H1 (cell line): Measurements from ENCODE around the gene OPCML. TPM values are rescaled to one million over a fixed set of nuclear protein-coding genes. Genes with fewer than 3 reads are reported as not detected.

Experiments used
- CTCF ChIA-PET: fragments of 300-600 bp; sonication (Branson Sonifier 250); formaldehyde crosslinking; loops from one replicate; lab custom pipeline; 2021; ENCODE audit not compliant: partially characterized antibody; lab: Charles Lee
- POLR2A ChIA-PET: fragments of 300-600 bp; sonication (Branson Sonifier 250); formaldehyde crosslinking; loops from one replicate; lab custom pipeline; 2021; ENCODE audit warnings: inconsistent platforms; ENCODE audit not compliant: partially characterized antibody; lab: Charles Lee
- DNase-seq, 2 experiments: peaks; one replicate each; pipeline versions ENCODE4 v3.0.0 to v3.0.0-alpha.2; 2010 to 2022; ENCODE audit warnings: low spot score in 2 of 2, low read depth in 1 of 2, mixed read lengths in 1 of 2
- FAIRE-seq: peaks from 2 replicates; lab custom pipeline; 2011; peaks lifted over from hg19 to GRCh38; lab: Jason Lieb, UNC
- H2AFZ ChIP-seq: 2 replicates; pipeline ENCODE4 v1.8.1; 2012; ENCODE audit warnings: low read length, inconsistent platforms
- H2AK5ac ChIP-seq: 2 replicates; pipeline ENCODE4 v1.6.1; 2013; ENCODE audit warnings: low read depth, low read length
- H2BK120ac ChIP-seq: replicated peaks from 2 replicates; pipeline ENCODE3; 2013; ENCODE audit warnings: low read depth, low read length, inconsistent platforms
- H2BK12ac ChIP-seq: 2 replicates; pipeline ENCODE4 v1.6.1; 2013; ENCODE audit warnings: low read depth, low read length
- H2BK15ac ChIP-seq: 2 replicates; pipeline ENCODE4 v1.6.1; 2013; ENCODE audit warnings: low read length
- H2BK20ac ChIP-seq: 2 replicates; pipeline ENCODE4 v1.6.1; 2013; ENCODE audit warnings: low read length
- H2BK5ac ChIP-seq: 2 replicates; pipeline ENCODE4 v1.6.1; 2013; ENCODE audit warnings: low read depth, low read length
- H3K14ac ChIP-seq: 2 replicates; pipeline ENCODE4 v1.6.1; 2013; ENCODE audit warnings: inconsistent platforms; ENCODE audit not compliant: insufficient read length
- H3K18ac ChIP-seq: 2 replicates; pipeline ENCODE4 v1.6.1; 2013; ENCODE audit warnings: low read length; ENCODE audit errors: extremely low read depth
- H3K23ac ChIP-seq: 2 replicates; pipeline ENCODE4 v1.6.1; 2013; ENCODE audit warnings: inconsistent platforms; ENCODE audit not compliant: insufficient read length
- H3K23me2 ChIP-seq: 2 replicates; pipeline ENCODE4 v1.6.1; 2013; ENCODE audit warnings: low read depth, low read length
- H3K27ac ChIP-seq: 2 replicates; pipeline ENCODE4 v1.6.1; 2011; ENCODE audit warnings: low read depth, low read length, inconsistent platforms
- H3K27me3 ChIP-seq, 4 experiments: replicated peaks in 1 of 4; 1 replicate in 1 of 4; 2 replicates in 3 of 4; pipeline versions ENCODE4 v1.6.1 to v1.8.1; 2011 to 2013; ENCODE audit warnings: low read length in 3 of 4, mild to moderate bottlenecking in 3 of 4, inconsistent platforms in 2 of 4, mixed read lengths in 2 of 4, moderate library complexity in 1 of 4; ENCODE audit not compliant: control insufficient read depth in 3 of 4, insufficient read depth in 3 of 4; ENCODE audit errors: extremely low read depth in 1 of 4
- H3K36me3 ChIP-seq, 4 experiments: 2 replicates each; pipeline versions ENCODE4 v1.6.1 to v1.8.1; 2011 to 2013; ENCODE audit warnings: mild to moderate bottlenecking in 4 of 4, low read length in 3 of 4, moderate library complexity in 2 of 4, control low read depth in 1 of 4, inconsistent platforms in 1 of 4; ENCODE audit not compliant: insufficient read depth in 4 of 4, control insufficient read depth in 2 of 4
- H3K4ac ChIP-seq: replicated peaks from 2 replicates; pipeline ENCODE3; 2013; ENCODE audit warnings: low read length, low read depth, mixed read lengths, inconsistent platforms; ENCODE audit not compliant: insufficient read length
- H3K4me1 ChIP-seq, 4 experiments: replicated peaks in 1 of 4; 1 replicate in 1 of 4; 2 replicates in 3 of 4; pipeline versions ENCODE4 v1.6.1 to v1.8.1; 2011 to 2013; ENCODE audit warnings: low read length in 3 of 4, inconsistent platforms in 2 of 4, mixed read lengths in 1 of 4; ENCODE audit not compliant: insufficient read depth in 4 of 4, control insufficient read depth in 3 of 4
- H3K4me2 ChIP-seq, 2 experiments: 2 replicates each; pipeline versions ENCODE4 v1.6.1 to v1.8.1; 2011 to 2013; ENCODE audit warnings: low read depth in 2 of 2, low read length in 2 of 2, control low read depth in 1 of 2, inconsistent platforms in 1 of 2, mild to moderate bottlenecking in 1 of 2; ENCODE audit not compliant: insufficient read depth in 1 of 2
- H3K4me3 ChIP-seq, 4 experiments: fragments of 200-600, 300-600 bp in 1 of 4; sonication (generic), shearing (Covaris generic), sonication (Bioruptor Twin) in 1 of 4; 2 replicates each; pipeline versions ENCODE4 v1.5.1 to v1.8.1; 2011 to 2016; ENCODE audit warnings: low read length in 4 of 4, low read depth in 3 of 4, control low read depth in 2 of 4, inconsistent platforms in 2 of 4, mild to moderate bottlenecking in 2 of 4, mixed read lengths in 1 of 4, moderate library complexity in 1 of 4; ENCODE audit not compliant: insufficient read depth in 2 of 4; ENCODE audit errors: extremely low read depth in 1 of 4
- H3K56ac ChIP-seq: replicated peaks from 2 replicates; pipeline ENCODE3; 2013; ENCODE audit warnings: low read depth, mild to moderate bottlenecking, mixed read lengths, low read length, inconsistent platforms; ENCODE audit not compliant: insufficient read length
- H3K79me1 ChIP-seq: 2 replicates; pipeline ENCODE4 v1.6.1; 2013; ENCODE audit warnings: low read depth, low read length, control low read depth
- H3K79me2 ChIP-seq, 2 experiments: 2 replicates each; pipeline versions ENCODE4 v1.6.1 to v1.8.1; 2012 to 2013; ENCODE audit warnings: low read length in 2 of 2, mild to moderate bottlenecking in 2 of 2, inconsistent platforms in 1 of 2; ENCODE audit not compliant: insufficient read depth in 2 of 2, control insufficient read depth in 1 of 2
- H3K9ac ChIP-seq, 4 experiments: replicated peaks in 1 of 4; 1 replicate in 1 of 4; 2 replicates in 3 of 4; pipeline versions ENCODE4 v1.6.1 to v1.8.1; 2011 to 2013; ENCODE audit warnings: low read depth in 3 of 4, low read length in 3 of 4, control low read depth in 2 of 4, mild to moderate bottlenecking in 2 of 4, moderate library complexity in 2 of 4, inconsistent platforms in 1 of 4; ENCODE audit errors: extremely low read depth in 1 of 4
- H3K9me3 ChIP-seq, 2 experiments: 2 replicates each; pipeline versions ENCODE4 v1.6.1 to v1.8.1; 2012 to 2013; ENCODE audit warnings: mild to moderate bottlenecking in 2 of 2, moderate library complexity in 2 of 2, control low read depth in 1 of 2, inconsistent platforms in 1 of 2, low read depth in 1 of 2, low read length in 1 of 2, mixed read lengths in 1 of 2; ENCODE audit not compliant: insufficient read depth in 2 of 2
- H4K20me1 ChIP-seq, 2 experiments: replicated peaks in 1 of 2; 2 replicates each; pipeline versions ENCODE3 to v1.8.1; 2011 to 2013; ENCODE audit warnings: inconsistent platforms in 2 of 2, low read length in 2 of 2, mild to moderate bottlenecking in 1 of 2; ENCODE audit not compliant: insufficient read depth in 2 of 2, control insufficient read depth in 1 of 2
- H4K5ac ChIP-seq: 2 replicates; pipeline ENCODE4 v1.6.1; 2013; ENCODE audit warnings: low read length, low read depth, mixed read lengths, inconsistent platforms; ENCODE audit not compliant: insufficient read length
- H4K8ac ChIP-seq: 2 replicates; pipeline ENCODE4 v1.8.0; 2013; ENCODE audit warnings: mild to moderate bottlenecking, moderate library complexity, low read length, inconsistent platforms; ENCODE audit not compliant: insufficient read depth; ENCODE audit errors: extremely low read depth
- H4K91ac ChIP-seq: replicated peaks from 2 replicates; pipeline ENCODE3; 2013; ENCODE audit warnings: low read length, mixed read lengths, inconsistent platforms; ENCODE audit not compliant: insufficient read length
- ASH2L ChIP-seq: fragments of 200-600, 300-600 bp; sonication (generic); IDR thresholded peaks from one replicate; pipeline ENCODE4 v1.7.1; 2017; ENCODE audit warnings: low read length
- KDM5A ChIP-seq: fragments of 200-600 bp; IDR thresholded peaks from 2 replicates; pipeline ENCODE4 v1.7.1; 2012; ENCODE audit warnings: mild to moderate bottlenecking, low read length, inconsistent platforms, mixed read lengths
- NRF1 ChIP-seq: IDR thresholded peaks from 2 replicates; pipeline ENCODE4 v1.6.1; 2011; ENCODE audit warnings: mild to moderate bottlenecking, low read depth, low read length, improper control_type of control experiment
- PHF8 ChIP-seq: fragments of 200-600 bp; sonication (generic); conservative IDR thresholded peaks from 2 replicates; pipeline ENCODE4 v1.7.1; 2012; ENCODE audit warnings: low read depth, mild to moderate bottlenecking, inconsistent platforms, low read length, moderate library complexity
- POU5F1 ChIP-seq: IDR thresholded peaks from 2 replicates; pipeline ENCODE4 v1.6.1; 2011; ENCODE audit warnings: low read depth, mild to moderate bottlenecking, low read length, moderate library complexity
- RBBP5 ChIP-seq: IDR thresholded peaks from 2 replicates; pipeline ENCODE4 v1.7.1; 2012; ENCODE audit warnings: low read depth, mild to moderate bottlenecking, inconsistent platforms, low read length, moderate library complexity, borderline replicate concordance
- SAP30 ChIP-seq: fragments of 300-600 bp; sonication (generic); IDR thresholded peaks from 2 replicates; pipeline ENCODE4 v1.7.1; 2012; ENCODE audit warnings: low read length, moderate library complexity, mild to moderate bottlenecking, inconsistent platforms; ENCODE audit not compliant: insufficient read depth, insufficient replicate concordance
- SIX5 ChIP-seq: IDR thresholded peaks from 2 replicates; pipeline ENCODE4 v1.6.1; 2011; ENCODE audit warnings: mild to moderate bottlenecking, low read depth, low read length
- SP2 ChIP-seq: IDR thresholded peaks from 2 replicates; pipeline ENCODE4 v1.6.1; 2012; ENCODE audit warnings: mild to moderate bottlenecking, low read length, inconsistent platforms
- WGBS, 2 experiments: shearing (Covaris generic) in 1 of 2; methylation state at CpG; one replicate each; pipeline versions ENCODE4 v1.1.6 to v1.1.7; 2013 to 2015; ENCODE audit warnings: low lambda C conversion rate in 2 of 2, mixed read lengths in 2 of 2, inconsistent platforms in 1 of 2, low coverage in 1 of 2, missing lambda C conversion rate in 1 of 2; ENCODE audit not compliant: insufficient replicate concordance in 2 of 2, insufficient coverage in 1 of 2, insufficient read length in 1 of 2; ENCODE audit errors: extremely low coverage in 1 of 2, missing lambda C conversion rate in 1 of 2; 5-methylcytosine and 5-hydroxymethylcytosine counted together
- polyA plus RNA-seq, 7 experiments: library from polyadenylated mRNA; depleted of rRNA in 3 of 7; stranded (reverse) in 5 of 7; unstranded in 2 of 7; fragments of >200 nt in 5 of 7; fragments of 200-250 nt in 2 of 7; gene quantifications; 1 replicate in 5 of 7; 2 replicates in 1 of 7; 4 replicates in 1 of 7; pipeline versions ENCODE4 v1.2.1 to v1.2.3, GENCODE V29; 2011 to 2013; ENCODE audit warnings: missing spikeins in 2 of 7, mixed read lengths in 2 of 7
- total RNA-seq: library from RNA; stranded (reverse); fragmentation: NEBNext Ultra II Directional; extraction: Animal tissue kit (Norgen Biotek cat#: 25700); gene quantifications from 2 replicates; pipeline ENCODE4 v1.2.1, GENCODE V29; 2021
- TF ChIP-seq, protein P1 (sequence below): IDR thresholded peaks from 2 replicates; pipeline ENCODE4 v1.6.1; 2011; ENCODE audit warnings: low read depth, mild to moderate bottlenecking, low read length; ENCODE audit not compliant: insufficient read depth
- TF ChIP-seq, protein P2 (sequence below), 3 experiments: IDR thresholded peaks; 1 replicate in 2 of 3; 2 replicates in 1 of 3; pipeline versions ENCODE4 v1.5.1 to v1.6.1; 2011; ENCODE audit warnings: low read length in 3 of 3, mild to moderate bottlenecking in 3 of 3, inconsistent platforms in 2 of 3, low read depth in 1 of 3, moderate library complexity in 1 of 3; ENCODE audit not compliant: insufficient read depth in 1 of 3; ENCODE audit errors: control extremely low read depth in 1 of 3

The OPCML gene
- total and polyA plus RNA-seq, 2 of the 8 experiments (the other 6 are each of a cell fraction or from before 2014, with no cell fraction given): 2.3 to 3.1 TPM

DNA sequence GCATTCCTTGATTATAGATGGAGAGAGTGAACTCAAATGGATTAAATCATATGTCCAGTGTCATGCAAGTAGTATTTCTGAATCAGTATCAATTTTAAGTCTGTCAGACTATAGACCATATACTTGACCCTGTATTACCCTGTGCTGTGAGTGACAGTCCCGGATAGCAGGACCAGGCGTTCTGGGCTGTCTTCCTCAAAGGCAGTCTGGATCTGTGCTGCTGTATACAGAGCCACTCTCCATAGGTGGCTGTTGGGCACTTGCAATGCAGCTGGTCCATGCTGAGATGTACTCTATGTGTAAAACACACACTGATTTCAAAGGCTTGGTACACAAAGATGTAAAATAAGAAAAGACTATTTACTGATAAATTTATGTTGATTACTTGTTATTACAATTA lies 294.3 kb downstream of the OPCML start:
- H3K14ac ChIP-seq: no peak overlapping the region
- H4K8ac ChIP-seq: no peak overlapping the region
- H3K36me3 ChIP-seq: no peaks in the 10 kb centered on the region
- no peak overlapping the region for H2AFZ ChIP-seq
- no peak for FAIRE-seq
- no peaks in the 10 kb centered on the region for H4K20me1 ChIP-seq
- no peak overlapping the region for H2BK15ac ChIP-seq
- H3K18ac ChIP-seq: no peak overlapping the region
- H3K56ac ChIP-seq: no peak overlapping the region
- H3K4me1 ChIP-seq: peaks cover 0 to 11% (median 5%) of the 10 kb centered on the region in 4 experiments; a peak in 5 of 7 replicates
- H2BK20ac ChIP-seq: no peak overlapping the region
- H3K23ac ChIP-seq: no peak overlapping the region
- no peak overlapping the region for H3K4me2 ChIP-seq
- WGBS, 2 experiments: 84% methylated on average over 2 of the region's 2 CpGs; no CpG with 5 or more reads in 1 of the 2 experiments
- no peaks in the 10 kb centered on the region; a peak in 2 of 4 replicates for H3K9me3 ChIP-seq
- H3K27ac ChIP-seq: no peak overlapping the region
- no peak overlapping the region for H2BK12ac ChIP-seq
- no peaks in the 10 kb centered on the region for H3K23me2 ChIP-seq
- H3K9ac ChIP-seq: no peak overlapping the region
- no peak overlapping the region for H2BK5ac ChIP-seq
- no peaks in the 10 kb centered on the region for H3K27me3 ChIP-seq
- CTCF ChIA-PET: interaction anchor here (1.4 kb wide), 1 partner anchor 11 kb away, joined by 3 read pairs; no protein-coding TSS in a partner anchor
- H4K91ac ChIP-seq: no peak overlapping the region
- H2BK120ac ChIP-seq: no peak overlapping the region
- no peak overlapping the region for H3K4me3 ChIP-seq
- no peak overlapping the region for H2AK5ac ChIP-seq
- no peaks in the 10 kb centered on the region for H3K79me1 ChIP-seq
- no peak overlapping the region for H4K5ac ChIP-seq
- H3K4ac ChIP-seq: no peak overlapping the region
- POLR2A ChIA-PET: no interaction called here
- no peak for DNase-seq
- no peaks in the 10 kb centered on the region for H3K79me2 ChIP-seq
- no peak for TF ChIP-seq ASH2L
- no peak for TF ChIP-seq NRF1
- TF ChIP-seq SIX5: no peak
- TF ChIP-seq KDM5A: no peak
- TF ChIP-seq, protein P1, sequence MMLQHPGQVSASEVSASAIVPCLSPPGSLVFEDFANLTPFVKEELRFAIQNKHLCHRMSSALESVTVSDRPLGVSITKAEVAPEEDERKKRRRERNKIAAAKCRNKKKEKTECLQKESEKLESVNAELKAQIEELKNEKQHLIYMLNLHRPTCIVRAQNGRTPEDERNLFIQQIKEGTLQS: no peak
- no peak for TF ChIP-seq RBBP5
- no peak for TF ChIP-seq POU5F1
- TF ChIP-seq, protein P2, sequence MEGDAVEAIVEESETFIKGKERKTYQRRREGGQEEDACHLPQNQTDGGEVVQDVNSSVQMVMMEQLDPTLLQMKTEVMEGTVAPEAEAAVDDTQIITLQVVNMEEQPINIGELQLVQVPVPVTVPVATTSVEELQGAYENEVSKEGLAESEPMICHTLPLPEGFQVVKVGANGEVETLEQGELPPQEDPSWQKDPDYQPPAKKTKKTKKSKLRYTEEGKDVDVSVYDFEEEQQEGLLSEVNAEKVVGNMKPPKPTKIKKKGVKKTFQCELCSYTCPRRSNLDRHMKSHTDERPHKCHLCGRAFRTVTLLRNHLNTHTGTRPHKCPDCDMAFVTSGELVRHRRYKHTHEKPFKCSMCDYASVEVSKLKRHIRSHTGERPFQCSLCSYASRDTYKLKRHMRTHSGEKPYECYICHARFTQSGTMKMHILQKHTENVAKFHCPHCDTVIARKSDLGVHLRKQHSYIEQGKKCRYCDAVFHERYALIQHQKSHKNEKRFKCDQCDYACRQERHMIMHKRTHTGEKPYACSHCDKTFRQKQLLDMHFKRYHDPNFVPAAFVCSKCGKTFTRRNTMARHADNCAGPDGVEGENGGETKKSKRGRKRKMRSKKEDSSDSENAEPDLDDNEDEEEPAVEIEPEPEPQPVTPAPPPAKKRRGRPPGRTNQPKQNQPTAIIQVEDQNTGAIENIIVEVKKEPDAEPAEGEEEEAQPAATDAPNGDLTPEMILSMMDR (IDR thresholded peaks at IDR 0.05; ENCODE audit: control extremely low read depth in 1 of 3, insufficient read depth in 1 of 3, low read depth in 1 of 3, low read length in 3 of 3): no peak
- TF ChIP-seq SAP30: no peak
- TF ChIP-seq PHF8: no peak
- TF ChIP-seq SP2: no peak
